ENCODE results near the gene PROM1.

DNA sequence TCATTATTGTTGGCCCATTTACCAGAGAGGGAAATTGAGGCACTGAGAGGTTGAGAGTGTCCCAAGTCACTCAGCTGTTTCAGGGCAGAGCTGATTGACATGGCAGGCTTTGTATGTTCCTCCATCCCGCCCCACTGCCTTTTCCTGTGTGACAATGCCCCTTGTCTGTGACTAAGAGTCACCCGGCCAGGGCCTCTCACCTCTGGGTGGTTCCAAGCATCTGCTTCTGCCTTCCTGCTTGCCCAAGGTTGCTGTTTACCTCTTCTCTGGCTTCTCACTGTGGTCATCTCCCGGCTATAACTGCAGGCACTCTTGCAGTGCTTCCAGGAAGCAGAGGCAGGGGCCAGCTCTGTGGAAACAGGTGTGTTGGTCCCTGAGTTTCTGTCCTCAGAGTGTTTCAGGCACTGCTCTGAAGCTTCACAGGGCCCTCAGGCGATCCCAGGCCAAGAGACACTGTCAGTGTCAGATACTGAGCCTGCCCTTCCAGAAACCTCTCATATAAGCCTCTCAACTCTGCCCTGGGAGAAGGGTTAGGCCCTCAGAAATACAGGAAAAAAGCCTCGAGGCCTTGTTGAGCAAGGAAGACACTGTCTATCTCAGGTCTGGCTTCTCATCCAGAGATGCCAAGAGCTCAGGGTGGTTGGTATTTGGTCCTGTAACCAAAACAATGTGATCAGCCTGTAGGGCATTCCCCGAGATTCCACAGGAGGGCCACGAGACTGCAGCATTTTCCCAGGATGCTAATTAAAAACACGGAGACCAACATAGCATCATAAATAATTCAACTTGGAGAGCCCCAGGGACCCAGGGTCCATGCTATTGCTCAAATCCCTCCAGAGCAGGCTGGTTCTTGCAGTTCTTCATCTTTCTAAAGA, 42.0 kb upstream of the PROM1 start:
- TF ChIP-seq, protein P1, sequence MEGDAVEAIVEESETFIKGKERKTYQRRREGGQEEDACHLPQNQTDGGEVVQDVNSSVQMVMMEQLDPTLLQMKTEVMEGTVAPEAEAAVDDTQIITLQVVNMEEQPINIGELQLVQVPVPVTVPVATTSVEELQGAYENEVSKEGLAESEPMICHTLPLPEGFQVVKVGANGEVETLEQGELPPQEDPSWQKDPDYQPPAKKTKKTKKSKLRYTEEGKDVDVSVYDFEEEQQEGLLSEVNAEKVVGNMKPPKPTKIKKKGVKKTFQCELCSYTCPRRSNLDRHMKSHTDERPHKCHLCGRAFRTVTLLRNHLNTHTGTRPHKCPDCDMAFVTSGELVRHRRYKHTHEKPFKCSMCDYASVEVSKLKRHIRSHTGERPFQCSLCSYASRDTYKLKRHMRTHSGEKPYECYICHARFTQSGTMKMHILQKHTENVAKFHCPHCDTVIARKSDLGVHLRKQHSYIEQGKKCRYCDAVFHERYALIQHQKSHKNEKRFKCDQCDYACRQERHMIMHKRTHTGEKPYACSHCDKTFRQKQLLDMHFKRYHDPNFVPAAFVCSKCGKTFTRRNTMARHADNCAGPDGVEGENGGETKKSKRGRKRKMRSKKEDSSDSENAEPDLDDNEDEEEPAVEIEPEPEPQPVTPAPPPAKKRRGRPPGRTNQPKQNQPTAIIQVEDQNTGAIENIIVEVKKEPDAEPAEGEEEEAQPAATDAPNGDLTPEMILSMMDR (IDR thresholded peaks at IDR 0.05): no peak
- TF ChIP-seq FOXK1 (CRISPR knock-in tag; IDR thresholded peaks at IDR 0.05) (no peak), SP1 (CRISPR knock-in tag; conservative IDR thresholded peaks at IDR 0.05) (no peak), MYBL2 (CRISPR knock-in tag; IDR thresholded peaks at IDR 0.05) (no peak), ESRRA (CRISPR knock-in tag; IDR thresholded peaks at IDR 0.05; ENCODE audit: borderline replicate concordance) (no peak), USF2 (CRISPR knock-in tag; IDR thresholded peaks at IDR 0.05) (no peak), ZNF219 (CRISPR knock-in tag; IDR thresholded peaks at IDR 0.05; ENCODE audit: borderline replicate concordance) (no peak), GABPB1 (CRISPR knock-in tag; IDR thresholded peaks at IDR 0.05) (no peak), CREM (CRISPR knock-in tag; IDR thresholded peaks at IDR 0.05) (no peak), ZNF423 (CRISPR knock-in tag; IDR thresholded peaks at IDR 0.05) (no peak), ATF1 (CRISPR knock-in tag; IDR thresholded peaks at IDR 0.05) (no peak), TP53 (CRISPR knock-in tag; IDR thresholded peaks at IDR 0.05) (no peak)
- TF ChIP-seq, protein P2, sequence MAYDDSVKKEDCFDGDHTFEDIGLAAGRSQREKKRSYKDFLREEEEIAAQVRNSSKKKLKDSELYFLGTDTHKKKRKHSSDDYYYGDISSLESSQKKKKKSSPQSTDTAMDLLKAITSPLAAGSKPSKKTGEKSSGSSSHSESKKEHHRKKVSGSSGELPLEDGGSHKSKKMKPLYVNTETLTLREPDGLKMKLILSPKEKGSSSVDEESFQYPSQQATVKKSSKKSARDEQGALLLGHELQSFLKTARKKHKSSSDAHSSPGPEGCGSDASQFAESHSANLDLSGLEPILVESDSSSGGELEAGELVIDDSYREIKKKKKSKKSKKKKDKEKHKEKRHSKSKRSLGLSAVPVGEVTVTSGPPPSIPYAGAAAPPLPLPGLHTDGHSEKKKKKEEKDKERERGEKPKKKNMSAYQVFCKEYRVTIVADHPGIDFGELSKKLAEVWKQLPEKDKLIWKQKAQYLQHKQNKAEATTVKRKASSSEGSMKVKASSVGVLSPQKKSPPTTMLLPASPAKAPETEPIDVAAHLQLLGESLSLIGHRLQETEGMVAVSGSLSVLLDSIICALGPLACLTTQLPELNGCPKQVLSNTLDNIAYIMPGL (CRISPR knock-in tag; IDR thresholded peaks at IDR 0.05): no peak
